GM12873 (cell line): ENCODE data around the gene PLSCR1.

Source experiments
- TF ChIP-seq, protein P1 (sequence below): IDR thresholded peaks from 2 replicates; pipeline ENCODE4 v1.5.1; 2012; ENCODE audit warnings: low read depth, mild to moderate bottlenecking, moderate library complexity, low read length, control low read depth; ENCODE audit not compliant: insufficient read depth; ENCODE audit errors: missing control alignments

The PLSCR1 gene

DNA sequence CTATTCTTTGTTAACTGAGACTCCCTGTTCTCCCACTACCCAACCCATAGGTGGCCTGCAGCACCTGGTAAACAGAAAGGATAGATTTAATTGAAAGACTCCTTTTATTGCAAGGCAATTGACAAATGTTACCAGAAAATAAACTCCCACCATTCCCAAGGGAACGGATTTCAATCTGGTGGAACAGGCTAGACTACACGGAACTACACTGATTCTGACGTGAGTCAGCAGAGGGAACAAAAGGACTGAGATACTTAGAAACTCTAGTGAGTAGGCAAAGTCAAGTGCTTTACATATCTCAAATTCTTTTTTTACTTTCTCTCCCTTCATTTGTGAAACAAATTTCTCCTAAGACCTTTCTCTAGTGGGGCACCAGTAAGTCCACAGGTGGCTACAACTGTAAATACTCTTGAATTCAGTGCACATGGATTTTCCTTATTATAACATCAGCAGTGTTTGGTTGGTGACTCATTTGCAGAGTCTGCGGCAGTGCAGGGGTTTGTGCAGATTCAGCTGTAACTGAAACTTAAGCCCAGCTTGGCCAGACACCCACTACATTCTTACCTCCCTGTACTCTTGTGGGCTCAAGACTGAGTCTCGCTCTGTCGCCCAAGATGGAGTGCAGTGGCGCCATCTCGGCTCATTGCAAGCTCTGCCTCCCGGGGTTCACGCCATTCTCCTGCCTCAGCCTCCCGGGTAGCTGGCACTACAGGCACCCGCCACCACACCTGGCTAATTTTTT is 40.8 kb downstream of the PLSCR1 start:
- TF ChIP-seq, protein P1, sequence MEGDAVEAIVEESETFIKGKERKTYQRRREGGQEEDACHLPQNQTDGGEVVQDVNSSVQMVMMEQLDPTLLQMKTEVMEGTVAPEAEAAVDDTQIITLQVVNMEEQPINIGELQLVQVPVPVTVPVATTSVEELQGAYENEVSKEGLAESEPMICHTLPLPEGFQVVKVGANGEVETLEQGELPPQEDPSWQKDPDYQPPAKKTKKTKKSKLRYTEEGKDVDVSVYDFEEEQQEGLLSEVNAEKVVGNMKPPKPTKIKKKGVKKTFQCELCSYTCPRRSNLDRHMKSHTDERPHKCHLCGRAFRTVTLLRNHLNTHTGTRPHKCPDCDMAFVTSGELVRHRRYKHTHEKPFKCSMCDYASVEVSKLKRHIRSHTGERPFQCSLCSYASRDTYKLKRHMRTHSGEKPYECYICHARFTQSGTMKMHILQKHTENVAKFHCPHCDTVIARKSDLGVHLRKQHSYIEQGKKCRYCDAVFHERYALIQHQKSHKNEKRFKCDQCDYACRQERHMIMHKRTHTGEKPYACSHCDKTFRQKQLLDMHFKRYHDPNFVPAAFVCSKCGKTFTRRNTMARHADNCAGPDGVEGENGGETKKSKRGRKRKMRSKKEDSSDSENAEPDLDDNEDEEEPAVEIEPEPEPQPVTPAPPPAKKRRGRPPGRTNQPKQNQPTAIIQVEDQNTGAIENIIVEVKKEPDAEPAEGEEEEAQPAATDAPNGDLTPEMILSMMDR, result no peak

DNA sequence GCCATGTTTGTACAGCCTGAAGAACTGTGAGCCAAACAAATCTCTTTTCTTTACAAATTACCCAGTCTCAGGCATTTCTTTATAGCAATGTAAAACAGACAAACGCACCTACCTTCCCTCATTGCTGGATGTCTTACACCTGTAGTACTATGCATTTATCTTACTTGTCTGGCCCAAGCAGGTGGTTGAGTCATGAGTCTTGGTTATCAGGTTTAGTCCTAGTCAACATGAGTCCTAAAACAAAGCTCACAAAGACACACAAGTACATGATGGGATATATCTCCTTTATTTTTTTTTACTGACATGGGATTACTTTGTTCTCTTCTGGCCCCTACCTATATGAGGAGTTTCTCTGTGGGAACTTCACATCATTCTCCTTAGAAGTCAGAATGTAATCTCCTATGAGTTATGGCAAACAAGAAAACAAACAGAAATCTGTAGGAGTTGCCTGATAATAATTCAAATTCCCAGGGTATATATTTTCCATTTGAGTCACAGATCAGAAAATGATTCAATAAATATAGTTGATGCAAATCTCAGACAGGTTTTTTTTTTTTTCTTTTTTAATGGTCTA is 41.4 kb downstream of the PLSCR1 start:
- TF ChIP-seq, protein P1, result no peak

DNA sequence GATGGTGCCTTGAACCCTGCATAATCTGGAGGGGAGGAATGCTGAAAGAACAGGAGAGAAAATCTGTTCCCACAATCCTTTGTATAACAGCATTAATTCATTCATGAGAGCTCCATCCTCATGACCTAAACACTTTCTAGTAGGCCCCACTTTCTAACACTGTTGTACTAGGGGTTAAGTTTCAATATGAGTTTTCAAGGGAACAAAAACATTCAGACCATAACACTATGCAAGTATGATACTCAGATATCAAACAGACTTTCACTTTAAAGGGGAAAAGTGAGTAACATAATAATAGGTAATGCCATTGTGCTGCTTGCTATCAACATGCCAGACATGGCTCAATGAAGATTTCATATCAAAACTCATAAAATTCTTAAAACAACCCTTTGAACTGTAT is 42.7 kb downstream of the PLSCR1 start:
- TF ChIP-seq, protein P1, result no peak

DNA sequence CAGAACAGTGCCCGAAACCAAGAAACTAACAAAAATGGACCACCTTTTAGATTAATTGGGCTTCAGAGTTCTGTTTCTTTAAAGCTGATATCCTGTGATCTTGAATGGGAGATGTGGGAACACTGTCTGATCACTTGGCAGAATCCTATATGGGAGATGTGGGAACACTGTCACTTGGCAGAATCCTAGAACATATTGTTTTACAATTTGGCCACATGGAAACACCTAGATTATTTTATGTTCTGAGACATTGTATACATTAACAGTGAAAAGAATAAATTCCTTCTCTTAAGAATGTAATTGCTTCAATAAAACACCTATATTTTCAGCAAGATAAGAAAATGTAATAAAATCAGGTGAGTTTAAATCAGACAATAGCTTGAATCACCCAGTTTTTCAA is 44.7 kb downstream of the PLSCR1 start:
- TF ChIP-seq, protein P1, result no peak

DNA sequence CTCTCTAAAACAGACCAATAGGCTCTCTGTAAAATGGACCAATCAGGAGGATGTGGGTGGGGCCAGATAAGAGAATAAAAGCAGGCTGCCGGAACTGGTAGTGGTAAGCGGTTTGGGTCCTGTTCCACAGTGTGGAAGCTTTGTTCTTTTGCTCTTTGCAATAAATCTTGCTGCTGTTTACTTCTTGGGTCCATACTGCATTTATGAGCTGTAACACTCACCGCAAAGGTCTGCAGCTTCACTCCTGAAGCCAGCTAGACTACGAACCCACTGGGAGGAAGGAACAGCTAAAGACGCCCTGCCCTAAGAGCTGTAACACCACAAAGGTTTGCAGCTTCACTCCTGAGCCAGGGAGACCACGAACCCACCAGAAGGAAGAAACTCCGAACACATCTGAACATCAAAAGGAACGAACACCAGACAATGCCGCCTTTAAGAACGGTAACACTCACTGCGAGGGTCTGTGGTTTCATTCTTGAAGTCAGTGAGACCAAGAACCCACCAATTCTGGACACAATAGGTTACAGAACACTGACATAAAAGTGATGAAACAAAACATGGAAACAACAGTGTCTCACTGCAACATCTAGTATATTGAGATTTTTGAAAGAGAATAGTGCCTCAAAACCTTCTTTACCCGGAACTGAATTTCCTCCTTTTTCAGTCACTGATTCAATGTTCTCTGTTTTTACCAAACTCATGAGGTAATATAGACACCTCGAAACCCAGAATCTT is 46.2 kb downstream of the PLSCR1 start:
- TF ChIP-seq, protein P1, result no peak

DNA sequence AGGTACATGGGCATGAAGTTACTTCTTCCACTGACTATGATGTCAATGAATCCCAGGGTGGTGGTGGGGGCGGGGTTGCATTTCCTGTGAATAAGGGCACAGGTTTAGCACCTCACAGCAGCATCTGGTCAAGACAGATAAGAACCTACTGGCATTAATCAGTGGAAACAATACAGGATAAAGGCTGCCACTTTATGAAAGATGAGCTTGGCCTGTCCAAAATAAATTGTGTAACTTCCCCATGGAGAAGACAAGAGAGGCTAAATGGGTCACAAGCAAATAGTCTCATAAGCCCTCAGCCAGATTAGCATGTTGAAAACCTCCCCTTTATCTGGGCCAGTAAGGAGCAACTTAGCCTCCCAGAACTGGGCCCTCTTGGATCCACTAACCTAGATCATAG is 47.7 kb downstream of the PLSCR1 start:
- TF ChIP-seq, protein P1, result no peak

DNA sequence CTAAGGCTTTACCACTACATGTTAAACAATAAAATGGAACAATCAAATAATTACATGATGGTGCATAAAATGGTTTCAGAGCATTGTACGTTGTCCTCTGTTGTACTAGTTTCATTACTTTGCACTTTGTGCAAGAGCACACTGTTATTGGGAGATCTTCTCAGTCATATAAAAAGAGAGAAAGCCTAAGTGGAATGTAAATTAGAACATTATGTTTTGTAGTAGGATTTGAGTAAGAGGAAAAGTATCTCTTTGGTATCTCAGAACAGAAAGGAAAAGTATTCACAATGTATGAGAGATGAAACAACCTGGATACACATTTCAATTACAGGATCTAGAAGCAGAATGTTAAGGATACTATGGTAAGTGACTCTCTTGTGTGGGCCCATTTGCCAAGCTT is 48.2 kb downstream of the PLSCR1 start:
- TF ChIP-seq, protein P1, result no peak
